GM11168 (cell line): ENCODE data around the gene PITX1.

Experiments used
- in situ Hi-C: fragments of 300-500 bp; cut with MboI; formaldehyde crosslinking; loops from one replicate; pipeline ENCODE4 v1.12.0; 2022; ENCODE audit warnings: low sequenced_read_pairs; ENCODE audit not compliant: unreplicated experiment

Gene PITX1

DNA sequence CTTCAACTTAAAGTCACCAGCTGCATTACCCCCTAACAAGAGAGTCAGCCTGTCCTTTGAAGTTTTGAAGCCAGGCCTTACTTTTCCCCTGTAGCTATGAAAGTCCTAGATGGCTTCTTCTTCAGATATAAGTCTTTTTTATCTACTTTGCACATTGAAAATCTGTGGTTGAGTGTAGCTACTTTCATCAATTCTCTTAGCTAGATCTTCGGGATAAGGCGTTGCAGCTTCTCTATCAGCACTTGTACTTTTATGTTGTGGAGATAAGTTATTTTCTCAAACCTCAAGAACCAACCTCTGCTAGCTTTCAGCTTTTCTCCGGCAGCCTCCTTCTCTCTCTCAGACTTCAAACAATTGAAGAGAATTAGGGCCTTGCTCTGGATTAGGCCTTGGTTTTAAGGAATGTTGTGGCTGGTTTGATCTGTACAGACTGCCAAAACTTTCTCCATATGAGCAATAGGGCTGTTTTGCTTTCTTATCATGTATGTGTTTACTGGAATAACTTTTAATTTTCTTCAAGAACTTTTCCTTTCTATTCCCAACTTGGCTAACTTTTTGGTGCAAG, 44.7 kb downstream of the PITX1 start:
- in situ Hi-C loops = no loop called here

DNA sequence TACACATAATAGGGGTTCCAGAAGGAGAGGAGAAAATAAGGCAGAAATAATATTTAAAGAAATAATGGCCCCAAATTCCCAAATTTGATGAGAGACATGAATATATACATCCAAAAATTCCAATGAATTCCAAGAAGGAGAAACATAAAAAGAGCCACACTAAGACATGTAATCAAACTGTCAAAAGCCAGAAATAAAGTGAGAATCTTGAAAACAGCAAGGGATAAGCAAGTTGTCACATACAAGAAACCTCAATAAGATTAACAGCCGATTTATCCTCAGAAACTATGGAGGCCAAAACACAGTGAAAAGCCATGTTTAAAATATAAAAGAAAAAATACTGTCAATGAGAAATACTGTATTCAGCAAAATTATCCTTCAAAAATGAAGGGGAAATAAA, 51.8 kb downstream of the PITX1 start:
- in situ Hi-C loops = no loop called here

- in situ Hi-C loops = no loop called here
Measured at GRCh38 chr5:134979416-134979815, 54.6 kb downstream of the PITX1 start.
